Measurements from ENCODE around the gene SRPK1. TPM values are rescaled to one million over a fixed set of nuclear protein-coding genes. Genes with fewer than 3 reads are reported as not detected.

The SRPK1 gene
- total RNA-seq, 1 experiment from 2014 or later: 89.4 TPM

DNA sequence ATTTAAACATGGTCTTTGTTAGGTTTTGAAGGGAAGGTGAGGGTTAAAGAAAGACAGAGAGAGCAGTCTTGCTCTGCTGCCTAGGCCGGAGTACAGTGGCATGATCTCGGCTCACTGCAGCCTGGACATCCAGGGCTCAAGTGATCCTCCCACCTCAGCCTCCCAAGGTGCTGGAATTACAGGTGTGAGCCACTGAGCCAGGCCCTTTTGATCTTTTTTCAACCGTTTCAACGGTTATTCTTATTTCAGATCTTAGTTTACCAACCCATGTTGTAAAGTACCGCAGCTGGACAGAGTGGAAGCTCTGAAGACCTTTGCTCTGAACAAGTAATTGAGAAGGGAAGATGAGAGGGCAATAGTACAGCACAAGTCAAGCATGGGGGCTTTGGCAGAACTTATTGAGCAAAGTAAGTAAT is 1.2 kb upstream of the SRPK1 start:
- H3K4me2 ChIP-seq (ENCODE audit: low read length): peak overlapping the region; percentile 82; the same call in 1 of the 2 replicates
- H3K27me3 ChIP-seq (ENCODE audit: insufficient read depth, low read length): no peaks in the 10 kb centered on the region
- H3K9me3 ChIP-seq (ENCODE audit: control insufficient read depth in 1 of 2, insufficient read depth in 1 of 2, low read depth in 1 of 2, low read length in 2 of 2): no peaks in the 10 kb centered on the region
- peaks cover 0 to 8% of the 10 kb centered on the region in 2 experiments; a peak in 1 of 4 replicates for H3K36me3 ChIP-seq (ENCODE audit: control insufficient read depth in 1 of 2, insufficient read depth in 2 of 2, low read length in 2 of 2)
- no peak overlapping the region for H3K27ac ChIP-seq (ENCODE audit: low read depth, low read length)
- ATAC-seq: no peak
- no TSS peak for BruUV-seq (replicated peaks)
- intact Hi-C loops (cut with micrococcal nuclease): no loop called here
- RAD21 ChIA-PET (ENCODE audit: low non-redundant PET in 1 of 2, low total read pairs in 2 of 2, uncharacterized antibody in 2 of 2, unreplicated experiment in 2 of 2): no interaction called here
- H3K79me2 ChIP-seq (ENCODE audit: insufficient read depth, low read length): peaks cover 36% of the 10 kb centered on the region
- no peaks in the 10 kb centered on the region for H3K9me2 ChIP-seq (ENCODE audit: insufficient read depth)
- no peak for DNase-seq (ENCODE audit: low read depth, low spot score)
- H2AFZ ChIP-seq (ENCODE audit: low read depth, low read length, poor library complexity, severe bottlenecking): no peak overlapping the region
- TF ChIP-seq JUND (IDR thresholded peaks at IDR 0.05) (no peak), ELF1 (IDR thresholded peaks at IDR 0.05; ENCODE audit: borderline replicate concordance, low read depth) (no peak), CBX3 (IDR thresholded peaks at IDR 0.05; ENCODE audit: low read depth) (no peak), ZFX (IDR thresholded peaks at IDR 0.05) (no peak), YY1 (IDR thresholded peaks at IDR 0.05; ENCODE audit: extremely low read depth, insufficient replicate concordance, low read depth, low read length) (no peak), POLR2A (IDR thresholded peaks at IDR 0.05; ENCODE audit: borderline replicate concordance, extremely low read depth, insufficient read depth, insufficient read length) (no peak), CTCF (IDR thresholded peaks at IDR 0.05 in 2 of 3, conservative IDR thresholded peaks at IDR 0.05 in 1 of 3; ENCODE audit: borderline replicate concordance in 1 of 3, insufficient read depth in 1 of 3, low read depth in 2 of 3, low read length in 2 of 3) (no peak), SIN3A (IDR thresholded peaks at IDR 0.05; ENCODE audit: low read depth) (no peak), EGR1 (IDR thresholded peaks at IDR 0.05; ENCODE audit: low read depth) (no peak), EZH2phosphoT487 (IDR thresholded peaks at IDR 0.05; ENCODE audit: borderline replicate concordance) (no peak), SRF (IDR thresholded peaks at IDR 0.05; ENCODE audit: low read depth) (no peak), MAX (IDR thresholded peaks at IDR 0.05) (no peak)
- TF ChIP-seq, protein P1, sequence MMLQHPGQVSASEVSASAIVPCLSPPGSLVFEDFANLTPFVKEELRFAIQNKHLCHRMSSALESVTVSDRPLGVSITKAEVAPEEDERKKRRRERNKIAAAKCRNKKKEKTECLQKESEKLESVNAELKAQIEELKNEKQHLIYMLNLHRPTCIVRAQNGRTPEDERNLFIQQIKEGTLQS (IDR thresholded peaks at IDR 0.05): no peak
- CTCF ChIA-PET: no interaction called here
- POLR2A ChIA-PET: no interaction called here
- peaks cover 17 to 37% of the 10 kb centered on the region in 2 experiments for H3K4me1 ChIP-seq (ENCODE audit: control insufficient read depth in 1 of 2, insufficient read depth in 2 of 2, low read length in 2 of 2)
- H3K9ac ChIP-seq (ENCODE audit: low read length): 0 out of 2 replicates have a peak overlapping the region, but pooled peaks have one; percentile 96
- peak overlapping the region in 1 of 2 experiments; percentile 99; a peak in 1 of 4 replicates for H3K4me3 ChIP-seq (replicated peaks in 1 of 2; ENCODE audit: low read depth in 1 of 2, low read length in 2 of 2)
- H4K20me1 ChIP-seq (ENCODE audit: insufficient read depth): 0 out of 2 replicates have a peak, but pooled peaks cover 3% of the 10 kb centered on the region

Measured in HCT116 (cell line).